Mesodermal cell (in vitro differentiated cells): ENCODE measurements around the gene PDE6A.

Experiments used
- H3K27ac ChIP-seq: 2 replicates; pipeline ENCODE4 v1.7.0; 2013; ENCODE audit warnings: mild to moderate bottlenecking, low read depth, low read length, moderate library complexity; ENCODE audit not compliant: severe bottlenecking
- H3K36me3 ChIP-seq: 2 replicates; pipeline ENCODE4 v1.7.1; 2013; ENCODE audit warnings: mild to moderate bottlenecking, low read length, moderate library complexity; ENCODE audit not compliant: control insufficient read depth, insufficient read depth
- H3K4me1 ChIP-seq: one replicate; pipeline ENCODE4 v1.7.1; 2013; ENCODE audit warnings: mild to moderate bottlenecking, low read length; ENCODE audit not compliant: insufficient read depth, control insufficient read depth, poor library complexity, severe bottlenecking
- H3K4me3 ChIP-seq: 2 replicates; pipeline ENCODE4 v1.7.0; 2013; ENCODE audit warnings: low read length, control low read depth, mild to moderate bottlenecking; ENCODE audit not compliant: insufficient read depth, poor library complexity, severe bottlenecking; ENCODE audit errors: extremely low read depth
- H3K9me3 ChIP-seq: 2 replicates; pipeline ENCODE4 v1.7.1; 2013; ENCODE audit warnings: mild to moderate bottlenecking, low read length, moderate library complexity; ENCODE audit not compliant: control insufficient read depth
- WGBS, 2 experiments: methylation state at CpG; one replicate each; pipeline ENCODE4 v1.1.5; 2013; ENCODE audit warnings: missing lambda C conversion rate in 2 of 2; ENCODE audit not compliant: insufficient coverage in 2 of 2; 5-methylcytosine and 5-hydroxymethylcytosine counted together

The PDE6A gene

DNA sequence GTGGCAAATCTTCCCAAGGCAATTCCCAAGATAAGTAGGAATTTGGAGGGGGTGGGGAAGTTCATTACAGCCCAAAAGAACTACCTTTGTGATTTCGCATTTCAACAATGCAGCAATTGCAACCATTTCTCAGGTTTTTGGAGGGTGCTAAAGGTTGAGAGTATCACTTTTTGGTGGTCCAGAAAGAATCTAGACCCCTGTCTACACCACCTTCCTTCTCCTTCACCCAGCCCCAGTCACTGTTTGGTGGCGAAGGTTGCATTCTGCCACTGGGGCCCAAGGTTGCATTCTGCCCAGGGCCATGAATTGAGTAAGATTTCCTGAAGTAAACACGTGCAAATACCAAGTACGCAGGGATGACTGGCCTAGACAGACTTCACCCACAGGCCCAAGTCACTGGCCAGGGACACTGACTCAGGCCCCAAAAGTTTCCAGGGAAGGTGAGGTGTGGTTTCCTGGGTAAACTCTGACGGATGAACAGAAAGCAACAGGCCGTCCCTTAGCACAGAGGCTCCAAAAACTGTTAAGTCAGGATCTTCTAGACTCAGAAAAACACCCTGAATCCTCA, 5.7 kb downstream of the PDE6A start:
- Histone ChIP-seq H3K27ac (peak overlapping the region; percentile 39), H3K4me1 (peaks cover 34% of the 10 kb centered on the region), H3K4me3 (no peak overlapping the region), H3K36me3 (no peaks in the 10 kb centered on the region), H3K9me3 (no peaks in the 10 kb centered on the region)
- 70 to 71% methylated on average over 3 to 4 of the region's 6 CpGs for WGBS, 2 experiments

DNA sequence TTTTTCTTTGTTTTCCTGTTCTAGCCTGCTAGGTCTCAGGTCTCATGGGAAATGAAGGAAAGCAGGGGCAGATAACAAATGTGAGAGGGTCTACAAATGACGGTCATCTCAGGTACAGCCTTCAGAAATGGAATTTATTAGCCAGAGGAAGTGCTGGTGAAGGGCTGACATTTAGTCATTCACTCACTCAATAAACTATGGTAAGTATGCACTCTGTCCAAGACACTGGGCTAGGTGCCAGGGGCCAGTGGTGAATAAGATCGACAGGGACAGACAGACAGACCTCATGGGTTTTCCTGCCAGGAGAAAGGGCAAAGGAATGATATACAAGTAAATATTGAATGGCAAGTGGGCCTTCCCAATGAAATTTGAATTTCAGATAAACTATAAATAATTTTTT, 6.3 kb downstream of the PDE6A start:
- no peak overlapping the region for H3K4me3 ChIP-seq
- H3K9me3 ChIP-seq, result no peaks in the 10 kb centered on the region
- WGBS, 2 experiments, result 83 to 100% methylated on average over 1 of the region's 2 CpGs
- no peaks in the 10 kb centered on the region for H3K36me3 ChIP-seq
- no peak overlapping the region for H3K27ac ChIP-seq
- peaks cover 34% of the 10 kb centered on the region for H3K4me1 ChIP-seq

DNA sequence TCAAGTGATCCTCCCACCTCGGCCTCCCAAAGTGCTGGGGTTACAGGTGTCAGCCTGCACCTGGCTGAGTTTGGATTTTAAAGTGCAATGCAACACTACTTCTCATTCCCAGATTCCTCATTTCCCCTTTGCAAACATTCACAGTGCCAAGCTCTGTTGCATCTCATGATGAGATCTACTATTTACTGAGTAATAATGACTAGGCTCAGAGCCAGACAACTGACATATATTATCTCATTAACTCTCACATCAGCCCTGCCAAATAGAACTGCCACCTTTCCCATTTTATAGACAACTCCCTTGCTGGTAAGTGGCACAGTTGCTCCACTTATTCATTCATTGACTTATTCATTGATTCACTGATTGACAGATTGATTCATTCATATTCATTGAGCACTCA, 7.0 kb downstream of the PDE6A start:
- Histone ChIP-seq H3K9me3 (no peaks in the 10 kb centered on the region), H3K27ac (no peak overlapping the region), H3K4me1 (peaks cover 34% of the 10 kb centered on the region), H3K4me3 (no peak overlapping the region), H3K36me3 (no peaks in the 10 kb centered on the region)
- WGBS, 2 experiments, result 100% methylated on average over 1 of the region's 1 CpG

DNA sequence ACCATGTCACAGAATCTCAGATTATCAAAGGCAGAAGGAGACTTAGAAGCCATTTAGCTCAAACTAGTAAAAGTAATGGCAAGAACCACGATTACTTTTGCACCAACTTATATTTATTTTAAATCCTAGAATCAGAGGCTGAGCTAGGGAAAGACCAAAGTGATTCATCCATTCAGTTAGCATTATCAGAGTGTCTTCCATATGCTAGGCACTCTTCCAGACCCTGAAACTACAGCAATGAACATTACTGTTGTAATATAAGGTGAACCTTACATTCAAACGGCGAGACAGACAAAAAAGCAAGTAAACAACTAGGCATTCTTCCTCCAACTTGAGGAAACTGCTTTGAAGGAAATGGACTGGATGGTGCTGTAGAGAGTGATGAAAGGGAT, 7.9 kb downstream of the PDE6A start:
- Histone ChIP-seq H3K9me3 (no peaks in the 10 kb centered on the region), H3K27ac (no peak overlapping the region), H3K4me3 (no peak overlapping the region), H3K4me1 (peaks cover 30% of the 10 kb centered on the region), H3K36me3 (no peaks in the 10 kb centered on the region)
- 93 to 100% methylated on average over 2 to 3 of the region's 3 CpGs for WGBS, 2 experiments

DNA sequence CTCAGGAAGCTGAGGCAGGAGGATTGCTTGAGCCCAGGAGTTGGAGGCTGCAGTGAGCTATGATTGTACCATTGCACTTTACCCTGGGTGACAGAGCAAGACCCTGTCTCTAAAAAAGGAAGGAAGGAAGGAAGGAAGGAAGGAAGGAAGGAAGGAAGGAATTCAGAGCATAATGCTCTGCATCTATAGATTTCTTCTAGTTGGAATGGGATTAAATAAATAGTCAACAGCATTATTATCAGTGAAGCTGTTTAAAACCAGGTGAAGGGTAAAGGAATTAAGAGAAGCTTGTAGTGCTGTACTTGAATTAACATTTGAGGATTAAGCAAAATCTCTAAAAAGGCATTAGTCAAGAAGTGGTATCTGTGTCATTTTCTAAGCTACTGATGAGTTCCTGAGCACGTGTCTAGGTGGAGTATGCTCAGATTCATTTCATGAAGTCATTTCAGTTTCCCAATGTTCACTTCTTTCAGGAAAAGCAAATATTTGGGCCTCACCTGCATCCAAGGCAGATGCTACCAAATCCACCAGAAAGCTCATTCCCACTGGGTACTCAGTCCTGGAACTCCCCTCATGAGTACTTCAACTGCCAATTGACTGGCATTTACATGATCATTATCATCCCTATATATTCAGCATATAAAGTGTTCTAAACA, 8.4 kb downstream of the PDE6A start:
- H3K9me3 ChIP-seq, result no peaks in the 10 kb centered on the region
- 100% methylated on average over 1 of the region's 1 CpG for WGBS, 2 experiments
- no peak overlapping the region for H3K27ac ChIP-seq
- H3K4me3 ChIP-seq, result no peak overlapping the region
- no peaks in the 10 kb centered on the region for H3K36me3 ChIP-seq
- peaks cover 27% of the 10 kb centered on the region for H3K4me1 ChIP-seq

DNA sequence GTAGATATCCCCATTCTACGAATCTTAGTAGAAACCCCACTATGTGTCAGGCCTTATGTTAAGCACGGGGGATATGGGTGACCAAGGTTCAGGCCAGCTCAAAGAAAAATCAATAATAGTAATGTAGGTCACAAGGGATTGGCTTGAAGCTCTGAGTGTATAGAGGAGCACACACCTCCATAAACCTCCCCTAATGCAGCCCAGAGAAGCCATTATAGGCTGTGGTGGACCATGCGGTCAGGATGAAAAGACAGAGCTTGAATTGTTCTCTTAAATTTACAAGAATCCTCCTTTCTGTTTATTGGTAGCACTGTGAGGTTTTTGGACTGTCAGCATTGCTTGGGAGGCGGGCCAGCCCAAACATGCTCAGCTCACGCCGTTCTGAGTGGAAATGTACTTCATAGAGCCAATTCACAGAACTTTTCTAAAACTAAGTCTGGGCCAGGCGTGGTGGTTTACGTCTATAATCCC, 9.1 kb downstream of the PDE6A start:
- Histone ChIP-seq H3K9me3 (no peaks in the 10 kb centered on the region), H3K36me3 (no peaks in the 10 kb centered on the region), H3K4me3 (no peak overlapping the region), H3K4me1 (peaks cover 24% of the 10 kb centered on the region), H3K27ac (no peak overlapping the region)
- 94 to 97% methylated on average over 5 to 6 of the region's 8 CpGs for WGBS, 2 experiments

DNA sequence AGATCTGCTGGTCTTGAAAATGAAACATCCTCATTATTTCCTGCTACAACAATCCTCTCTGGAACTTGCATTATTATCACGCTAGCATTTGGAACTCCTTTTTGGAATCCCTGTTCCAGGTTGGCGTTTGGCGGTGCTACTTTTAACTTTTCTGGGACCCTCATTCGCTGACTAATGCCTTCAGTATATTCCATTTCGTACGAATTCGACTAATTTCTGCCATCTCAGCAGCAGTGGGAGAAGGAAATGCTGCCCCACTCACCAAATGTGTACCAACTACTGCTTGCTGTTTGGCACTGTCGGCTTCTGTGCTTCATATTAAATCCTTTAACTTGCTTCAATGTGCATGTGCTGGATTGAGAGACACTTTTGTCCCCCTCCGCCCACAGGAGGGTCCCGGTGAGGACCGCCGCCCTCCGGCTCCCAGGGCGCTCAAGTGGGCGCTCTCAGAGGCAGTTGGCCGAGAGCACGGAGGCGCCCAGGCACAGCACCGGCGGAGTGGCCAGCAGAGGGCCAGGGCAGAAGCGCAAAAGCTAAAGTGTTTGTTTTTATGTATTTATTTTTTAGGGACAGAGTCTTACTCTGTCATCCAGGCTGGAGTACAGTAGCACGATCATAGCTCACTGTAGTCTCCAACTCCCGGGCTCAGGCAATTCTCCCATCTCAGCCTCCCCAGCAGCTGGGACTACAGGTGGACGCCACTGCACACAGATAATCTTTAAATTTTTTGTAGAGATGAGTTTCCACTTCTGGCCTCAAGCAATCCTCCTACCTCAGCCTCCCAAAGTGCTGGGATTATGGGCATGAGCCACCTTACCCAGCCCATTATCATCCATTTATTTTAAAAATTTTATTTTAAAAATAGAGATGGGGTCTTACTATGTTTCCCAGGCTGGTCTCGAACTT, 11.9 kb downstream of the PDE6A start:
- Histone ChIP-seq H3K27ac (no peak overlapping the region), H3K4me3 (no peak overlapping the region), H3K9me3 (no peaks in the 10 kb centered on the region), H3K4me1 (no peaks in the 10 kb centered on the region), H3K36me3 (no peaks in the 10 kb centered on the region)
- WGBS, 2 experiments, result 79 to 81% methylated on average over 21 of the region's 25 CpGs

DNA sequence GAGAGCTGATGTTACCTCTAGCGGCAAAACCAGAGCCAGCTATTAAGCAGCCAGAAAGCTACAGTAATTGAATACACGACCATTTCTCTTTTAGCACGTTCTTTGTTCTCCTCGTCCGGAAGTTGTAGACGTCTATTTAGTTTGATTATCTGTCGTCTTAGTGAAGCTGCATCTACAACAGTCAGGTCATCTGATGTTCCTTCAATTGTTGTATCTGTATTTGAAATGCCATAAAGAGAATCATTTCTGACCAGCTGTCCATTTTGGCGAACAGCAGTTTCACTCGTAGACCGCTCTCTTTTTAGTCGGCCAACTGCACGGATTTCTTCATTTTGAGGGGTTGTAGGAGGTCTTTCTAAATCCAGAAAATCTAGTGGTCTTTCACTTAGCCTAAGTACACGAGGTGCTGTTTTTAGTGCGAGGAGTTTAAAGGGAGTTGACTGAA, 12.6 kb downstream of the PDE6A start:
- no peak overlapping the region for H3K4me3 ChIP-seq
- no peaks in the 10 kb centered on the region for H3K36me3 ChIP-seq
- WGBS, 2 experiments, result 93 to 94% methylated on average over 11 to 12 of the region's 14 CpGs
- no peaks in the 10 kb centered on the region for H3K4me1 ChIP-seq
- no peak overlapping the region for H3K27ac ChIP-seq
- H3K9me3 ChIP-seq, result no peaks in the 10 kb centered on the region

DNA sequence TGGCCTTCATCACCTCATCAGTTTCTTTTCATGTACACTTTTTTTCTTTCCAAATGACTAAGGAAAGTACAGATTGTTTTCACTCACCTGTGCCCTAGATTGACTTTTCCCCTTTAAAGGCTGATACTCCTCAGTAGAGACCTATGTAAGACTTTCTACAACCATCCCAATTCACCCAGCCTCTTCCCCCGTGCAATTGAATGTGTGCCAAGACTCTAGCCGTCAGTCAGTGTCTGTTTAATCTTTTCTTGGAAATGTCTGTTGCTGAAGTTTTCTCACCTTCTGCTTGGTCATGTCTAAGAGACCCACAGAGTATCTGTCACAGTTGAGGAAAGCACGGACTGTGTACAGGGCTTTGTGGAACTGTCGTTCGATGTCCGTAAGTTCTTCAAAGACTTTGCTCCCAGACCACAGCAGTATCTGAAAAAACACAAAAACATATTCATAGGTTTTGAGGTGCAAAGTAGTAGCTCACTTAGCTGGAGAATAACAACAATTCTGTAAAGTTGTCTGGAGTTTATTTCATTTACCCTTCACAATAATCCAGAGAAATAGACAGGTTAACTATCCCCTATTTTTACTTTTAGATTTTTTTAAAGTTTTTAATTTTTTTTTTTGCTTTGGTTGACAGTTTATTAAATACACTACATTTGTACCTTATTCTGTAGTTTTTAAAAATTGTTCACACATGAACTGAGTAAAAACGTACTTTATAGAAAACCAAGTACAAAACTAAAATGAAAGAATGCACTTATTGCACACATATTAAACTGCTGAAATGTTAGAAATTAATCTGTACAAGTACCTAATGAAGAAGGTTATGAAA, 13.6 kb downstream of the PDE6A start:
- WGBS, 2 experiments, result 94% methylated on average over 2 of the region's 7 CpGs; no CpG with 5 or more reads in 1 of the 2 experiments
- no peak overlapping the region for H3K27ac ChIP-seq
- no peaks in the 10 kb centered on the region for H3K36me3 ChIP-seq
- no peaks in the 10 kb centered on the region for H3K9me3 ChIP-seq
- no peak overlapping the region for H3K4me3 ChIP-seq
- no peaks in the 10 kb centered on the region for H3K4me1 ChIP-seq

DNA sequence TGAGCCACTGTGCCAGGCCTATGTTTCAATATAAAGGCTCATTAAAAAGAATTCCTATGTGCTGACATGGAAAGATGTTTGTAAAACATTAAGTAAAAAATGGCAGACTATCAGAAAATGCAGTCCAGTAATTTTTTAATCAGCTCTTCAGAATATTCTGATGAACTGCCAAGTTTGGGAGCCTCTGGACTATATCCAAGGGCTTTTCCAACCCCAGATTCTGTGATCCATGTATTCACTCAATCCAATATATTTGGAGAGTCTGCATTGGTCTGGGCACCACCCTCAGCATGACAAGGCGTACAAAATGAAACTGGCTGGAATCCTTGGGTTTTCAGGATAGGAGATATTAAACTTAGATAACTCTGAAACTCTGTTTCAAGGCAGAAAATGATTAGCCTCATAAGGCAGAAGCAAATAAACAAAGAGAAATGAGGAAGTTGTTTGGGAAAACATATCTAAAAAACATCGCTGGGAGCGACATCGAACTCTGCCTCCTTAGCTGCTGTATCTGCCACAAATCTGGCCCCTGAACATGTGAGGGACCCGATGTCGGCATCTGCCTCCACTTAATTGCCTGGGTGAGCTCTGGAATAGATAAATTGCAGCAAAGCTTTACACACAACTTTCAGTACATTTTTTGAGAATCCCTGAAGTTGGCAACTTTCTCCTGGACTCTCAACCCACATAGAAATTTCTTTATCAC, 14.4 kb downstream of the PDE6A start:
- Histone ChIP-seq H3K27ac (no peak overlapping the region), H3K4me3 (no peak overlapping the region), H3K9me3 (no peaks in the 10 kb centered on the region), H3K36me3 (no peaks in the 10 kb centered on the region), H3K4me1 (no peaks in the 10 kb centered on the region)
- 91 to 93% methylated on average over 5 to 6 of the region's 6 CpGs for WGBS, 2 experiments
